ENCODE results near the gene CALML4.

DNA sequence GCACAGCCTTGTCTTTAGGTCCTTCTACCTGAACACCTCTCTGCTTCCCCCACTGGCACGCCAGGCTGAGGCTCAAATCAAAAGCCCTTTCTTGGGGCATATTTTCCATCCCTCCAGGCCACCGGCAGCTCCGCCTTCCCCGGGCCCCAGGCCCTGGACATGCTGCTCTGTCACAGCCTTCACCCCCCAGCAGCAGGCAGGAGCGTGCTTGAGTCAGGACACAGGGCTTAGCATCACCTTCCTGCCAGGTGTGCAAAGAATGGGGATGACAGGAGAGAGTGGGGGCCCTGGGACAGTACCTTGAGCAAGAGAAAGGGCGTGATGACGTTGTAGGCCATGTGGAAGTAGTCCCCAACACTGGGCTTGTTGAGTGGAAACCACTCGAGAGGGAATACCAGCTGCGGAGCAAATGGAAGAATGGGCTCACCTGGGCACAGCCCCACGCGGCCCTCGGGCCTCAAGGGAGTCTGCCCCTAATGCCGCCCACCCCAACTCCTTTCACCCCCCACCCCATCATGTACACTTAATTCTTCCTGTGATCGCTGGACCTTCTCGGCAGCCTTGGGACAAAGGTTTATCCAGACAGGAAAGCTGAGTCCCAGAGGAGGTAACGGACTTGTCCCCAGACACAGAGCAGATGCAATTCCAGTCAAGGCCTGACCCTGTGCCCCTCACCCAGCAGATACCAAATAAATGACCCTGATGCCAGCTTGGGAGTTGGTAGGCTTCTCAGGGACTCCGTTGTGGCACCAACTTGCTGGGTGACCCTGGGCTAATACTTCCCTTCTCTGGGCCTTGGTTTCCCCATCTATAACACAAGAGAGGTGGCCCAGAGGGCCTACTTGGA lies 9.1 kb upstream of the CALML4 start:
- TF ChIP-seq, protein P1, sequence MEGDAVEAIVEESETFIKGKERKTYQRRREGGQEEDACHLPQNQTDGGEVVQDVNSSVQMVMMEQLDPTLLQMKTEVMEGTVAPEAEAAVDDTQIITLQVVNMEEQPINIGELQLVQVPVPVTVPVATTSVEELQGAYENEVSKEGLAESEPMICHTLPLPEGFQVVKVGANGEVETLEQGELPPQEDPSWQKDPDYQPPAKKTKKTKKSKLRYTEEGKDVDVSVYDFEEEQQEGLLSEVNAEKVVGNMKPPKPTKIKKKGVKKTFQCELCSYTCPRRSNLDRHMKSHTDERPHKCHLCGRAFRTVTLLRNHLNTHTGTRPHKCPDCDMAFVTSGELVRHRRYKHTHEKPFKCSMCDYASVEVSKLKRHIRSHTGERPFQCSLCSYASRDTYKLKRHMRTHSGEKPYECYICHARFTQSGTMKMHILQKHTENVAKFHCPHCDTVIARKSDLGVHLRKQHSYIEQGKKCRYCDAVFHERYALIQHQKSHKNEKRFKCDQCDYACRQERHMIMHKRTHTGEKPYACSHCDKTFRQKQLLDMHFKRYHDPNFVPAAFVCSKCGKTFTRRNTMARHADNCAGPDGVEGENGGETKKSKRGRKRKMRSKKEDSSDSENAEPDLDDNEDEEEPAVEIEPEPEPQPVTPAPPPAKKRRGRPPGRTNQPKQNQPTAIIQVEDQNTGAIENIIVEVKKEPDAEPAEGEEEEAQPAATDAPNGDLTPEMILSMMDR (conservative IDR thresholded peaks at IDR 0.05; ENCODE audit: low read length), result no peak
- no peak for TF ChIP-seq EZH2phosphoT487 (IDR thresholded peaks at IDR 0.05; ENCODE audit: borderline replicate concordance, low read depth, low read length)

Measured in OCI-LY7 (cell line).